Activated CD4-positive, CD25-positive, alpha-beta regulatory T cell treated with anti-CD3 and anti-CD28 coated beads, Interleukin-2, amount 50 U/mL, for 24 hours (primary cell): ENCODE measurements around the gene ZNF398.
A peak's percentile ranks its signal among the peaks of the same experiment; 100 is the strongest.

ENCODE experiments used
- ATAC-seq, 2 donors: fragments of 150-1000 bp; cut with Tn5 transposase; one replicate each; pipeline ENCODE4 v1.10.0; 2021; ENCODE audit warnings: mild to moderate bottlenecking in 1 of 2, moderate library complexity in 1 of 2

Gene ZNF398

DNA sequence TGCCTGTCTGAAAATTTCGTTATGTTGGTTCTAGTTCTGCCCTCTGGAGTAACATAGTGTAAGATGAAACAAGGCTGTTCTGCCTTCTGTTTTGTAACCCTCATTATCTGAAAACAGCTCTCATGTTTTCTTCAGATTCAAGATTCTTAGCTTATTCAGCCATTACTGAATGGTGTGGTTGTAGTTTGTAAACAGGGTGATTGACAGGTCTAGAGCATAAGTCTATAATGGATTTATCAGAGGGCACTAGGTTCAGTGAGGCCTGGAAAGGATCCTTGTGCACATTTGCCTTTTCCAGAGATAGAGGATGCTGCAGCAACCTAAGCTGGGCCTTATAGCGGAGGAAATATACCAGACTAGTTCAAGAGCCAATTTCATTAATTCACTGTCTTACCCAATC lies 6.1 kb downstream of the ZNF398 start:
- no peak for ATAC-seq

DNA sequence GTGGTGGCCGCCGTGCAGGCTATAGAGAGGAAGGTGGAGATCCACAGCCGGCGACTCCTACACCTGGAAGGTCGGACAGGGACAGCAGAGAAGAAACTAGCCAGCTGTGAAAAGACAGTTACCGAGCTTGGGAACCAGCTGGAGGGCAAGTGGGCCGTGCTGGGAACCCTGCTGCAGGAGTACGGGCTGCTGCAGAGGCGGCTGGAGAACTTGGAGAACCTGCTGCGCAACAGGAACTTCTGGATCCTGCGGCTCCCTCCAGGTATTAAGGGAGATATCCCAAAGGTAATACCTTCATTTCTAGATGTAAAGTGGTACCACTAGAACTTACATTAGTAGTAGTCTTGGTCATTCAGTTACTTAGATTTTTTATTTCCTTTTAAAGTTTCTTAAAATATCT lies 6.8 kb downstream of the ZNF398 start:
- ATAC-seq = no peak

- no peak for ATAC-seq
Measured at GRCh38 chr7:149156898-149157297, 9.6 kb downstream of the ZNF398 start.

- ATAC-seq = peak; percentile 51 to 72
Measured at GRCh38 chr7:149161241-149161848, 14.1 kb downstream of the ZNF398 start.

DNA sequence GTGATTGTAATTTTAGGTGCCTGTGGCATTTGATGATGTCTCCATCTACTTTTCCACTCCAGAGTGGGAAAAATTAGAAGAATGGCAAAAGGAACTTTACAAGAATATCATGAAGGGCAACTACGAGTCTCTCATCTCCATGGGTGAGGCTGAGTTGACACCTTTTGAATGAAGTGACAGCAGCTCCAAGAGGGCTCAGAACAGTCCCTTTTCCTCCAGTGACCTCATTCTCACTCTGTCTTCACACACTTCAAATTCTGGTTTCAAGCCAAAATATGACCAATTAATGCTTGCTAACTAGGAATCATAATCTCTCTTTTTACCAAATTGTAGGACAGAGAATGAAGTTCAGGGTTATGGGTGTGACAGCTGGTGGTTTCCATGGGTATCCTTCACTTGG lies 18.9 kb downstream of the ZNF398 start:
- ATAC-seq = no peak

DNA sequence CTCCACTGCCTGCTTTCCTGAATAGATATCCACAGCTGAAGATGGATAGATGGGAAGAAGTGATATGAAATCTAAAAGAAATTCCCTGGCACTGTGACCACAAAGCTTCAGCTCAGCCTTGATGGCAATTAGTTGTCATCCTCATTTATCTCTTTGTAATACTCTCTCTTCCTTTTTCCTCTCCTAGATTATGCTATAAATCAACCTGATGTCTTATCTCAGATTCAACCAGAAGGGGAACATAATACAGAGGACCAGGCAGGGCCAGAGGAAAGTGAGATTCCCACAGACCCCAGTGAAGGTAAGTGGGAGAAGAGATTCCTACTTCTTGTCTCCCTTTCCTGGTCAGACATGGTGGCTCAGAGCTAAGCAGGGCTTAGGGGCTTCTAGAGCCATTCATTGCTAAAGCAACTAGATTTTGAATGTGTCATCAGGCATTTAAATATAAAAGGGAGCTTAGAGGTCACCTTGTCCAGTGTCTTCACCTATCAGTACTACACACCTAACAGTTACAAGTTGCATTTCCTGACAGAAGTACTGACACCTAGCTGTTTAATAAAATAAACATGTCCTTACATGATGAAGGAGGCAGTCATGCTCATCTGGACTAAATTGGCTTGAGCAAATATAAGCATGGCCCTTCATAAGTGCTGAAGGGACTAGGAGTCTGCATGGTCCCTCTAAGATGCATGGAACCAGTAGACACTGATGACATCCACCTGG lies 19.5 kb downstream of the ZNF398 start:
- ATAC-seq = no peak

- ATAC-seq = no peak
Measured at GRCh38 chr7:149171892-149172533, 24.8 kb downstream of the ZNF398 start.

DNA sequence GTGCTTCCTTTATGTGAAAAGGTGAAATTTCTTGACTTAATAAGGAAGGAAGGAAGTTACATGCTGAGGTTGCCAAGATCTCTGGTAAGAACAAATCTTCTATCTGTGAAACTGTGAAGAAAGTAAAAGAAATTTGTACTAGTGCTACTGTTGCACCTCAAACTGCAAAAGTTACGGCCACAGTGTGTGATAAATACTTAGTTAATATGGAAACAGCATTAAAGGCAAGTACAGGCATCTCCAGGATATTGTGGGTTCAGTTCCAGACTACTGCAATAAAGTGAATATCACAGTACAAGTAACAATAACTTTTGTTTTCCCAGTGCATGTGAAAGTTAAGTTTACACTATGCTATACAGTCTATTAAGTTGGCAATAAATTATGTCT lies 25.3 kb downstream of the ZNF398 start:
- no peak for ATAC-seq

DNA sequence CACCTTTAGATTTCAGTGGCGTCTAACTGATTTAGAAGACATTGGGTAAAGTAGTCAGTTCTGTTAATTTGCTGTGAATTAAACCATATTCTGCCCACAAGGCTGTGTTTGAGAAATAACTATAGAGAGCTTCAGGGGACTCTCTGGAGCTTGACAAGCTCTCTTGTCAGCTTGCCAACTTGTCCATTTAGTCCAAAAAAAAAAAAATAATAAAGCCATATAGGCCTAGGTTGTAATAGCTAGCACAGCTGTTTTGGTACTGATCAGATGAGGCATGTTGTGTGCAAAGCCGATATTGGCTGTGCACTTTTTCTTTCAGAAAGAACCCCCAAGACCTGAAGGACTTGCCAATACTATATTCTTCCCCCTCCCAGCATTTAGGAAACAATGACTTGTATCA lies 27.9 kb downstream of the ZNF398 start:
- ATAC-seq = no peak

- no peak for ATAC-seq
Measured at GRCh38 chr7:149179241-149179640, 32.0 kb downstream of the ZNF398 start.

DNA sequence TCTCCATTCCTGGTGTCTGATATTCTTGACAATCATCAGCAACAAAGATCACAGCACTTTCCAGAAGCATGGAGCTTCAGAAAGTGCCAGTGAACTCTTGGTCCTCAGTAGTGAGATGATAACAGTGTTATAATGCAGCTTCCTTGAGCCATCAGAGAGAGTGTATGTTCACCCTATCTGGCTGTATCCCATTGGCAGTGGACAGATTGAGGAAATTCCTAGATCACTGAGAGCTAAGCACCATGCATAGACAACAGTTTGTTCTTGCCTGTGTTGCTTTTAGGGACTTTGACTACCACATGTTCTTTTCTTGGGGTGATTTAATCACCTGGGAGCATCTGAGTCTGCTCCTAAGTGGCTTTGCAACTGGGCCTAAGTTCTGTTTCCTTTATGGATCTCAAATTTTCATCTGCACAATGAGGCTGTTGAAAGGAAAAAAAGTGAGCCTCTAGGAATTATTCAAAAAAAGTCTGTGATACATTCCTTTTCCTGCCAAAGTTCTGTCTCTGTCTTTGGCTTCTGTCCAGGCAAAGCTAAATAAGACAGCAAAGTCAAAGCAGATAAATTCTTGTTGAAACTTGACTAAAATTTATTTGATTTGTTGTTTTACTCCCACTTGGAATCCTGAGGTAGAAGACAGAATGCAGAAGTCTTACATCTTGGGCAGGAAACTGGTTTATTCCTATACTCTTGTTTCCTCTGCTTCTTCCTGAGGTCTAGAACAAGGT lies 33.6 kb downstream of the ZNF398 start:
- ATAC-seq = no peak

DNA sequence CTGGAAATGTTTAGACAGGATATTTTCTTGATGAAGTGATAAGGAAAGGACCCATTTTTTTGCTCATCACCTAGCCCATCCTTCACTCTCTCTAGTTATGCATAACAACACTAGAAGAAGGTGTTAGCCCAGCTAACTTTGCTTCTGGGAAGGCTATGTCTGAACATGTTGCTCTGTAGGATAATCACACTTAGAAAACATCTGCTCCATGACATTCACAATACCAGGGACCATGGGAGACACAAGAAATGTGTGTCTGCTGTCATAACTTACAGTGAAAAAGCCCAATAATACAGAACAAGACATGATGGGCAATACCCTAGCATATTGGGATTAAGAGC lies 34.2 kb downstream of the ZNF398 start:
- no peak for ATAC-seq

GRCh38 chr7:149184274-149184673 lies 37.0 kb downstream of the ZNF398 start:
- no peak for ATAC-seq

GRCh38 chr7:149188213-149188612 lies 41.0 kb downstream of the ZNF398 start:
- ATAC-seq = no peak

- ATAC-seq = no peak
Measured at GRCh38 chr7:149188637-149189259, 41.5 kb downstream of the ZNF398 start.

GRCh38 chr7:149191851-149192250 lies 44.6 kb downstream of the ZNF398 start:
- no peak for ATAC-seq

DNA sequence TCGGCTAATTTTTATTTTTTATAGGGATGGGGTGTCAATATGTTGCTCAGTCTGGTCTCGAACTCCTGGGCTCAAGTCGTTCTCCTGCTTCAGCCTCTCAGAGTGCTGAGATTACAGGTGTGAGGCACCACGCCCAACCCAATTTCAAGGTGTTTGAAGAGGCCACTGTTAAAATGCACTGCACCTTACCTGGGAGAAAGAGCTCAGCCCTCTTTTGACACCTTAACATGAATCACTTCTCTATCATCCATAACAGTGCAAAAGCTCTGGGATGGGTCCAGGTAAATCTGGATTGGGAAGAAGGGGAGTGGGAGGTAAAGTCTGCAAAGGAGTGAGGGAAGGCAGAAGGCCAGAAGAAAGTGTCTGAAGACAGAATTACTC lies 47.5 kb downstream of the ZNF398 start:
- no peak for ATAC-seq

DNA sequence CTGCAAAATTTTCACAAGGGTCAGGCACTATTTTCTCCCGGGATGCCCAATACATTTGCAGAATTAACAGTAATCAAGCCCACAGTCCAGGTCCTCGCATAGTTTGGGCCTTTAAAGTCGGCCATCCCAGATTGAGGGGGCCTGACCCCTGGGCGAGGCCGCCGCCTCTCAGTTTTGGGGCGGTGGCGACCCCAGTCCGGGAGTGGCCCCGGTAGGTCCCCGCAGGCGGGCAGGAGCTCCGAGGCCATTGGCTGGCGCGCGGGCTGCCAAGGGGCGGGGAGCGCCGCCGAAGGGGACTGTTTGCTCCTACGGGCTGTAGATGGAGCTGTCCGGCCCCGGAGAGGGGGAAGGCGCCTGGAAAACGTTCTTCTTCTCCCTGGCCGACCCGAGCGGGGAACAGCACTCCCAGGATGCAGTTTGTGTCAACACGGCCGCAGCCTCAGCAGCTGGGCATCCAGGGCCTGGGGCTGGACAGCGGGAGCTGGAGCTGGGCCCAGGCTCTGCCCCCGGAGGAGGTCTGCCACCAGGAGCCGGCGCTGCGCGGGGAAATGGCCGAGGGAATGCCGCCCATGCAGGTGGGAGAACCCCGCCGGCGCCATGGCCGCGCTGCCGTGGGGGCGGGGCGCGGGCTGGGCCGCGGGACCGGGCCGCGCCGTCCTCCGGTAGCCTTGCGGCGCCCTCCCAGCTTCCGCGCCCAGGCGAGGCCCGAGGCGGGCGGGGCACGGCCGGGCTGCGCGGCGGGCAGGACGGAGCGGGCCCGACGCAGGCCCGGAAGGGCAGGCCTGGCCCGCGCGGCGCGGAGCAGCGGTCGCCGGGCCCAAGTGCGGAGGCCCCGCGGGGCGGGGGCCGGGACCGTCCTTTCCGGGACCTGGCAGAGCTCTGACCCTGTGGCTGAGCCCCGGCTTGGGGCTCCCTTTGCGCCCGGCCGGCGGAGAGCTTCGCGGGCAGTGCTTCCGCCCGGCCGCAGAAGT lies 48.2 kb downstream of the ZNF398 start, which contains the start of gene ZNF282:
ZNF282 (plus strand) TSS at position 367 of the 971 bp plus-strand sequence; CDS start at position 411, 44 bp downstream.
- ATAC-seq = peak; percentile 91

DNA sequence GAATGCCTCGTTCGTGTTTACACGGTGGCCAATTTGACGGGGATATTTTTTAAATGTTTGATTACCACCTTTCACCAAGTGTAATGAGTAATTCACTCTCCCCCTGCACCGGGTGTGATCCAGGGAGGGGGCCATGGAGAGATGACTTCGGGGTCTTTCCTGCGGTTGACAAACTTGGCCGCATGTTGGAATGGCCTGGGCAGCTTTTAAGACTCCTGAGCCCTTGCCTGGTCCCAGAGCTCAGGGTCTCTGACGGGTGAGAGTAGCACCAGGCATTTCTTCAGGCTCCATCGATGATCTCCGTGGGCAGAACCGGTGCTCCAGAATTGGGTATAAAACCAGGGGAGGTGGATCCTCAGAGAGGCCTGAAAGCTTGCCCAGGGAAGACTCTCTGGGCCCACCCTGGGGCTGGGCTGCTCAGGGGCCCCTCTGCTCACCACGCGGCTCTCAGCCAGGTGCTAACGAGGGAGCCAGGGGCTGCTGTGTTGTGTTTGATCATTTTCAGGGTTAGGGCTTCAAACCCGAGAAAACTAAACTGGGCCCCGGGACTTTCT lies 49.0 kb downstream of the ZNF398 start:
- peak; percentile 18 to 21 for ATAC-seq

GRCh38 chr7:149196705-149197171 lies 49.5 kb downstream of the ZNF398 start:
- peak; percentile 4 for ATAC-seq

- ATAC-seq = no peak
Measured at GRCh38 chr7:149197675-149198074, 50.4 kb downstream of the ZNF398 start.
